Vagina (tissue), 2 donors: Measurements from ENCODE around the gene FAM228A. TPM values are rescaled to one million over a fixed set of nuclear protein-coding genes. Genes with fewer than 3 reads are reported as not detected.

Experiments
- DNase-seq, 2 donors: peaks; one replicate each; pipeline ENCODE4 v3.0.0-alpha.2; 2017; ENCODE audit errors: extremely low spot score in 2 of 2
- H3K27ac ChIP-seq: fragments of 200-600 bp; sonication (generic); one replicate; pipeline ENCODE4 v1.5.1; 2019
- H3K27me3 ChIP-seq: fragments of 200-600 bp; sonication (generic); one replicate; pipeline ENCODE4 v1.5.1; 2019
- H3K36me3 ChIP-seq, 2 donors: fragments of 200-600 bp; sonication (generic); one replicate each; pipeline ENCODE4 v1.5.1; 2017 to 2019
- H3K4me1 ChIP-seq: fragments of 200-600 bp; sonication (generic); one replicate; pipeline ENCODE4 v1.5.1; 2019
- H3K4me3 ChIP-seq, 2 donors: fragments of 200-600 bp; sonication (generic); 1 replicate in 1 of 2; 2 replicates in 1 of 2; pipeline ENCODE4 v1.5.1; 2016 to 2019
- H3K9me3 ChIP-seq: fragments of 200-600 bp; sonication (generic); one replicate; pipeline ENCODE4 v1.5.1; 2019
- CTCF ChIP-seq, 3 experiments: fragments of 450-650 bp in 2 of 3; fragments of 200-600 bp in 1 of 3; sonication (generic) in 1 of 3; IDR thresholded peaks; one replicate each; pipeline ENCODE4 v1.5.1; 2017 to 2019; ENCODE audit warnings: antibody characterized with exemption in 3 of 3, mild to moderate bottlenecking in 2 of 3, moderate library complexity in 2 of 3
- POLR2A ChIP-seq, 2 donors: fragments of 450-650 bp; IDR thresholded peaks; one replicate each; pipeline ENCODE4 v1.6.1; 2017; ENCODE audit warnings: antibody characterized with exemption in 2 of 2, mild to moderate bottlenecking in 2 of 2, moderate library complexity in 2 of 2
- POLR2AphosphoS5 ChIP-seq, 2 donors: sonication (generic); formaldehyde crosslinking; IDR thresholded peaks; one replicate each; pipeline ENCODE4 v1.9.0; 2017; ENCODE audit warnings: antibody characterized with exemption in 2 of 2, mild to moderate bottlenecking in 2 of 2, low read depth in 1 of 2; ENCODE audit not compliant: insufficient read depth in 1 of 2
- intact Hi-C: fragments of 100-400 bp; cut with DNase I; formaldehyde crosslinking; loops from one replicate; pipeline ENCODE4 v1.15.1; 2023
- total RNA-seq: library from RNA; depleted of rRNA; stranded (reverse); fragments of >200 nt; gene quantifications from one replicate; pipeline ENCODE4 v1.2.3, GENCODE V29; 2016

Gene FAM228A
- total RNA-seq, 1 donor from 2014 or later, result 0.98 TPM

GRCh38 chr2:24199968-24200590 is 25.2 kb downstream of the FAM228A start:
- intact Hi-C loops, result loop anchor here (5.0 kb wide), 1 partner anchor 442 kb away; no protein-coding TSS in a partner anchor
- Histone ChIP-seq H3K27me3 (no peaks in the 10 kb centered on the region), H3K9me3 (no peaks in the 10 kb centered on the region), H3K27ac (no peak overlapping the region), H3K4me3 (no peak overlapping the region), H3K36me3 (peaks cover 0 to 17% of the 10 kb centered on the region in 2 donors), H3K4me1 (peaks cover 4% of the 10 kb centered on the region)
- TF ChIP-seq POLR2AphosphoS5 (IDR thresholded peaks at IDR 0.05; ENCODE audit: insufficient read depth in 1 of 2, low read depth in 1 of 2) (no peak), POLR2A (IDR thresholded peaks at IDR 0.05) (no peak), CTCF (IDR thresholded peaks at IDR 0.05) (no peak)
- no peak for DNase-seq

- peaks cover 4% of the 10 kb centered on the region for H3K4me1 ChIP-seq
- H3K9me3 ChIP-seq, result no peaks in the 10 kb centered on the region
- H3K27ac ChIP-seq, result no peak overlapping the region
- H3K4me3 ChIP-seq, result no peak overlapping the region
- intact Hi-C loops, result loop anchor here (5.0 kb wide), 1 partner anchor 442 kb away; no protein-coding TSS in a partner anchor
- H3K27me3 ChIP-seq, result no peaks in the 10 kb centered on the region
- TF ChIP-seq CTCF (IDR thresholded peaks at IDR 0.05) (no peak), POLR2AphosphoS5 (IDR thresholded peaks at IDR 0.05; ENCODE audit: insufficient read depth in 1 of 2, low read depth in 1 of 2) (no peak), POLR2A (IDR thresholded peaks at IDR 0.05) (no peak)
- no peak for DNase-seq
- H3K36me3 ChIP-seq, result peaks cover 0 to 25% of the 10 kb centered on the region in 2 donors
Measured at GRCh38 chr2:24200799-24201198, 25.9 kb downstream of the FAM228A start.

DNA sequence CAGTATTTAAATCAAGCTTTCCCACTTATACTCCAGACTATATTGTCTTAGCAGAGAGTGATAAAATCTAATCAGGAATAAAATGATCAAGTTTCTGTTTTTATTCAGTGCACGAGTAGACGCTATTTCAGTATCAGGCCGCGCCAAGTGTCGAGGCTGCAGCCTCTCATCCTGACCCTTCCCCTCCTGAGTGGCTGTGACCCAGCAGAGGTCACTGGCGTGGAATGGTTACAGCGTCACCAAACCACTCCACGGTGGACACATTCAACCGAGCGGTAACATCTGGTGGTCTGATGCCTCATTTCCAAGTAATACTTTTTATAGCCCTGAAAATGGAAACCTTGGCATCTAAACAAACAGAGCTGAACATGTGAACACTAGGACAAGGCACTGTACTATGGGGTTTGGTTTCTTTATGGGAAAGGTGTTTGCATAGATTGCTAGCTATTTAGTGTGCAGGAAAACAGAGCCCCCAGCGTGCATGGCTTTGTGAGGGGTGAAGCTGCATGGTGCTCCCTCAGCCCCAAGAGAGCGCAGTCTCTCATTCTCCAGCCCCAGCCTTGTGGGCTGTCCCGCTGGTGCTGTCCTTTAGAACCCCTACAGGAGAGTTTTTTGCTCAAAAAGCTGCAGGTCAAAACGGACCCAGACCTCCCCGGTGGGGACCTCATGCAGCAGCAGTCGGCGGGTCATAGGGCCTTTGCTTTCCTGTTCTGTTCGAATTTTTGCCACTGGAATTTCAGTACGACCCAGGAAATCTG is 28.4 kb downstream of the FAM228A start:
- Histone ChIP-seq H3K36me3 (peaks cover 0 to 43% of the 10 kb centered on the region in 2 donors), H3K27ac (no peak overlapping the region), H3K27me3 (no peaks in the 10 kb centered on the region), H3K4me1 (peaks cover 4% of the 10 kb centered on the region), H3K4me3 (no peak overlapping the region), H3K9me3 (no peaks in the 10 kb centered on the region)
- intact Hi-C loops, result loop anchor here (5.0 kb wide), 1 partner anchor 439 kb away; no protein-coding TSS in a partner anchor
- TF ChIP-seq POLR2A (IDR thresholded peaks at IDR 0.05) (no peak), CTCF (IDR thresholded peaks at IDR 0.05) (no peak)
- no peak for DNase-seq

GRCh38 chr2:24203787-24204150 is 28.9 kb downstream of the FAM228A start:
- no peaks in the 10 kb centered on the region for H3K9me3 ChIP-seq
- TF ChIP-seq CTCF (IDR thresholded peaks at IDR 0.05), result no peak
- no peak for TF ChIP-seq POLR2AphosphoS5 (IDR thresholded peaks at IDR 0.05; ENCODE audit: insufficient read depth in 1 of 2, low read depth in 1 of 2)
- no peak for TF ChIP-seq POLR2A (IDR thresholded peaks at IDR 0.05)
- H3K4me3 ChIP-seq, result no peak overlapping the region
- H3K36me3 ChIP-seq, result peaks cover 0 to 49% of the 10 kb centered on the region in 2 donors
- intact Hi-C loops, result loop anchor here (5.0 kb wide), 1 partner anchor 439 kb away; no protein-coding TSS in a partner anchor
- DNase-seq, result no peak
- peaks cover 4% of the 10 kb centered on the region for H3K4me1 ChIP-seq
- no peaks in the 10 kb centered on the region for H3K27me3 ChIP-seq
- H3K27ac ChIP-seq, result no peak overlapping the region

GRCh38 chr2:24204505-24204904 is 29.7 kb downstream of the FAM228A start:
- DNase-seq, result no peak
- Histone ChIP-seq H3K36me3 (peaks cover 0 to 56% of the 10 kb centered on the region in 2 donors), H3K4me1 (peaks cover 4% of the 10 kb centered on the region), H3K27ac (no peak overlapping the region), H3K4me3 (no peak overlapping the region), H3K27me3 (no peaks in the 10 kb centered on the region), H3K9me3 (no peaks in the 10 kb centered on the region)
- TF ChIP-seq POLR2AphosphoS5 (IDR thresholded peaks at IDR 0.05; ENCODE audit: insufficient read depth in 1 of 2, low read depth in 1 of 2) (no peak), POLR2A (IDR thresholded peaks at IDR 0.05) (no peak), CTCF (IDR thresholded peaks at IDR 0.05) (no peak)
- intact Hi-C loops, result loop anchor here (5.0 kb wide), 1 partner anchor 438 kb away; no protein-coding TSS in a partner anchor
